T47D (cell line): Measurements from ENCODE around the gene KRTAP4-4.
"Not testable (repeated sequence)": the region's sequence is repeated elsewhere in the genome, so short reads cannot be mapped to it uniquely, and the experiment has no call there.

Experiments used
- DNase-seq, 2 experiments: peaks; one replicate each; pipeline versions ENCODE4 v3.0.0 to v3.0.0-alpha.2; 2011 to 2012; ENCODE audit warnings: low read depth in 1 of 2, low spot score in 1 of 2
- JUND ChIP-seq: IDR thresholded peaks from 2 replicates; pipeline ENCODE4 v1.6.1; 2012; ENCODE audit warnings: low read depth
- in situ Hi-C: cut with HindIII; loops from 2 replicates; pipeline ENCODE4 v1.10.0; 2016; ENCODE audit warnings: low sequenced_read_pairs, low pct_unique_long_range_greater_than_20kb

Gene KRTAP4-4

DNA sequence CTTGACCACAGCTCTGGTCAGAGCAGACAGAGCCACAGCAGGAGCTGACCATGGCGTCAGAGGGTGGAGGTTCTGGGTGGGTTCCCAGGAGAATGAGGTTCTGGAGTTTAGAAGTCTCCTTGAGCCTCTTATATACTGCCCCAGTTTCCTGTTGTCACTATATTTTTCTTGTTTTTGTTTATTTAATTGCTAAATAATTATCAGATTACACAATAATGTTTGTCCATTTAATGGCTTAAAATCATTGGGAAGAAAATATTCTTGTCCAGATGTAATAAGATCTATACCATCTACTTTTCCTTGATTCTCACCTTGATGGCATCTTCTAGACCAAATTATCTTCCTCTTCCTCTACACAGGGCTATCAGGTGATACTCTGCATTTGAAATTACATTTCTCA, 7.6 kb upstream of the KRTAP4-4 start, which contains the start of gene KRTAP4-3:
KRTAP4-3 (minus strand) TSS at position 101 of the 400 bp plus-strand sequence; CDS start at position 52, 49 bp downstream.
- DNase-seq, result no peak
- TF ChIP-seq JUND, result no peak
- in situ Hi-C loops, result no loop called here

DNA sequence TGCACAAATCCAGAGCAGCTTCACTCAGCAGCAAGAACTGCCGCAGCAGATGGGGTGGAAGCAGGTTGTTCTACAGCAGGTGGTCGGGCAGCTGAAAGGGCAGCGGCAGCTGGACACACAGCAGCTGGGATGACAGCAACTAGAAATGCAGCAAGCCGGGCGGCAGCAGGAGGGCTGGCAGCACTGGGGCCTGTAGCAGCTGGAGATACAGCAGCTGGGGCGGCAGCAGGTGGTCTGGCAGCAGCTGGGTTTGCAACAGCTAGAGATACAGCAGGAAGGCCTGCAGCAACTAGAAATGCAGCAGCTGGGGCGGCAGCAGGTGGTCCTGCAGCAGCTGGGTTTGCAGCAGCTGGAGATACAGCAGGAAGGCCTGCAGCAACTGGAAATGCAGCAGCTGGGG, 7.0 kb upstream of the KRTAP4-4 start:
- no peak for TF ChIP-seq JUND
- in situ Hi-C loops, result no loop called here
- no peak for DNase-seq

DNA sequence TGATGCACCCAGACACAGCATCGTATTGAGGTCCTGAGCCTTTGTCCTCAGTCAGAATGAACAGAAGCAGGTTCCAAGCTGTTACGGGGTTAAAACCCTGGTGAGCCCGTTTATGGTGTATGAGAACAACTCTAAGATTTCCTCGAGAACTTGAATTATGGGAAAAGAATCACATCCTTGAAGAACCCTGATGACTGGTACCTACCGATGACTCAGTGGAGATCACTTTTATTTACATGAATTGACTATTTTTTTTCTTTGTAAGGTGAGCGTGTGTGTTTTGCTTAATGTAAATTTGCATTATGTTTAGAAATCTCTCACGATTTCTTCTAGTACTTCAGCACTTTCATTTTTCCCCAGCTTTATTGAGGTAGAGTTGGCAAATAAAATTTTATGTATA, 3.3 kb upstream of the KRTAP4-4 start:
- no peak for DNase-seq
- in situ Hi-C loops, result no loop called here
- TF ChIP-seq JUND, result no peak

DNA sequence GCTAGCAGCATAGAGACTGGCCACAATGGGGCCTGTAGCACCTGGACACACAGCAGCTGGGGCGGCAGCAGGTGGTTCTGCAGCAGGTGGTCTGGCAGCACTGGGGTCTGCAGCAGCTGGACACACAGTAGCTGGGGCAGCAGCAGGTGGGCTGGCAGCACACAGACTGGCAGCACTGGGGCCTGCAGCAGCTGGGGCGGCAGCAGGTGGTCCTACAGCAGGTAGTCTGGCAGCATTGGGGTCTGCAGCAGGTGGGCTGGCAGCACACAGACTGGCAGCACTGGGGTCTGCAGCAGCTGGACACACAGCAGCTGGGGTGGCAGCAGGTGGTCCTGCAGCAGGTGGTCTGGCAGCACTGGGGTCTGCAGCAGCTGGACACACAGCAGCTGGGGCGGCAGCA, 358 bp downstream of the KRTAP4-4 start:
- DNase-seq, in situ Hi-C loops: not testable (repeated sequence)

DNA sequence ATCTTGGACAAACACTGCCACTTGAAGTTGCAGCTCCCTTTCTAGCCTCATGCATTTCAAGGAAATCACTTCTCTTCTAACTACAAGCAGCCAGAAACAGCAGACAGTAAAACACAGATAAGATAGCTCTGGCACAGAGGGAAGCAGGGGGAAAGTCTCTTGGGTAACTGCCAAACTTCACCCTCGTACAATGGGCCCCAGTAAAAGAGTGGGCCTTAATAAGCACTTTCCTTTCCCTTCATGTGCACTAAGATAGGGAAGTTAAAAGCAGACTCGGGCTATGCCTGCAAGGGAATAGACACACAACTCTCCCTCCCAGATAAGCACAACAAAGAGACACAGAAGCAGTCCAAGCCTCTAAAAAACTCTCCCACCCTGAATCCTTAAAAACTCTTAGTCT, 6.7 kb downstream of the KRTAP4-4 start:
- in situ Hi-C loops, result no loop called here
- no peak for TF ChIP-seq JUND
- no peak for DNase-seq

DNA sequence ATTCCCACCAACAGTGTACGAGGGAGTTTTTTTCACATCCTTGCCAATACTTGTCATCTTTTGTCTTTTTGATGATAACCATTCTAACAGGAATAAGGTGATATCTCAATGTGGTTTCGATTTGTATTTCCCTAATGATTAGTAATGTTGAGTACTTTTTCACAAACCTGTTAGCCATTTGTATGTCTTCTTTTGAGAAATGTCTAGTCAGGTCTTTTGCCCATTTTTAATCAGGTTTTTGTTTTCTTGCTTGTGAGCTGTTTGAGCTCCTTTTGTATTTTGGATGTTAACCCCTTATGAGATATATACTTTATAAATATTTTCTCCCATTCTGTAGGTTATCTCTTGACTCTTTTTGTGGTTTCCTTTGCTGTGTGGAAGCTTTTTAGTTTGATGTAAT, 9.0 kb downstream of the KRTAP4-4 start:
- DNase-seq, result no peak
- no peak for TF ChIP-seq JUND
- in situ Hi-C loops, result no loop called here

DNA sequence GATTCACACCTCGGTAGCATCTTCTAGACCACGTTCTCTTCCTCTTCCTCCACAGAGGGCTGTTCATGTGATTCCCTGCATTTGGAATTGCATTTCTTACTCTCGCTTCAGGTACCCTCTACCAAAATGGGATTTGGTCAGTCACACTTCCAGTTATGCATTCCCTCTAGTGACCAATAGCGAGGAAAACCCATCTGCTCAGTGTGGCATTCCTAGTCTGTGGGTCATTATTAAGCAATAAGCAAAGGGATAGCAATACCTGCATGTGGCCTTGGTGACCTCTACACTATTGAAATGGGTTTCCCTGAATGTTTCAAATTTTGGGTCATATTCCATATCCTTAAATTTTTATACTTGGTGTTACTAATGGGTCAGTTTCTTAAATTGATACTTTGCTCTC, 10.5 kb downstream of the KRTAP4-4 start:
- in situ Hi-C loops, result no loop called here
- no peak for TF ChIP-seq JUND
- DNase-seq, result no peak

DNA sequence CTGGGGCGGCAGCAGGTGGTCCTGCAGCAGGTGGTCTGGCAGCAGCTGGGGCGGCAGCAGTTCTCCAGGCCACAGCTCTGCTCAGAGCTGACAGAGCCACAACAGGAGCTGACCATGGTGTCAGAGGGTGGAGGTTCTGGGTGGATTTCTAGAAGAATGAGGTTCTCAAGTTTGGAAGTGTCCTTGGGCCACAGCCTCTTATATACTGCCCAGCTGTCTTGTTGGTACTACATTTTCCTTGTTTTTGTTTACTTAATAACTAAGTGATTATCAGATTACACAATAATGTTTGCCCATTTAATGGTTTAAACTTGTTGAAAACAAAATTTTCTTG, 10.9 kb downstream of the KRTAP4-4 start, which contains the start of gene KRTAP4-5:
KRTAP4-5 (minus strand) TSS at position 174 of the 334 bp plus-strand sequence; CDS start at position 116, 58 bp downstream.
- TF ChIP-seq JUND, result no peak
- DNase-seq, result no peak

DNA sequence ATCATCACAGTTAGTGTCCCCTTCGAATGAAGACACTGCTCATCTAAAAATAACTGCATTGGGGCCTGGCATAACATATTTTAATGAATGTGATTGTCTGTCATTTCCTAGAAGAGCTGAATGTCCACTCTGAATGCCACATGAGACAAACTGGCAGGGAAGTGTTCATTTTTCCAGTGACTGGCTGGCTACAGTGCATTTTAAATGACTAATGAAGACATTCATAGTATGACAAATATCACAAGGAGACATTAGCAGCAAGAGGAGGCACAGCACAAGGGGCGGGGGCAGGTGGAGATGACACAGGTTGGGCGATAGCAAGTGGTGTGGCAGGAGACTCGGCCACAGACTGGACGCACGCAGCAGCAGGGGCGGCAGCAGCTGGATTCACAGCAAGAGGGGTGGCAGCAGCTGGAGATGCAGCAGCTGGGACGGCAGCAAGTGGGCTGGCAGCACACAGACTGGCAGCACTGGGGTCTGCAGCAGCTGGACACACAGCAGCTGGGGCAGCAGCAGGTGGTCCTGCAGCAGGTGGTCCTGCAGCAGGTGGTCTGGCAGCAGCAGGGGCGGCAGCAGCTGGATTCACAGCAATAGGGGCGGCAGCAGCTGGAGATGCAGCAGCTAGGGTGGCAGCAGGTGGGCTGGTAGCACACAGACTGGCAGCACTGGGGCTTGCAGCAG, 11.4 kb downstream of the KRTAP4-4 start:
- DNase-seq, in situ Hi-C loops: not testable (repeated sequence)

More for the DNA sequence above, 10.9 kb downstream of the KRTAP4-4 start, which contains the start of gene KRTAP4-5:
- in situ Hi-C loops, result no loop called here

DNA sequence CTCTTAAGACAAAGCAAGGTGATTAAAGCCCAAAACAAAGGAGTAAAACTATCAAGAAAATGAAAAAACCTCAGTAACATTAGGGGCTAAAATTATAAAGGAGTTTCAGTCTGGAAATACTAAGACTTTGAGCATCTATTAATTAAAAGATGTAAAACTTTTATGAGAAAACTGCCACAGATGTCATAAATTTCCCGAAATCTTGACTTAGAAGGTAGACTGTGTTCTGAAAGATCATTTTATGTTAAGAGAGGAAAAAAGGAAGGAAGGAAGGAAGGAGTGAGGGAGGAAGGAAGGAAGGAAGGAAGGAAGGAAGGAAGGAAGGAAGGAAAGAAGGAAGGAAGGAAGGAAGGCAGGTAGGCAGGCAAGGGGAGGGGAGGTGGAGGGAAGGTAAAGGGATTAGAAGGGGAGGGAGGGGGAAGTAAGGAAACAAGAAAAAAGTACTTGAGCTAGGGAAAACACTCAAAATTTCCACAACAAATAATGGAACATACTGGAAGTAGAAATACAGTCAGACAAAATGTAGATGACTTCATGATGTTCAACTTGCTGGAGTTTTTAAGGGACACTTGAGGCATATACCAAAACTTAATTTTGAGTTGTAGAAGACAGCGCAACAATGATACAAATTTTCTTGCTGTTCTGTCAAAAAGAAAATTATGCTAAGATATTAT, 12.9 kb downstream of the KRTAP4-4 start:
- no peak for TF ChIP-seq JUND
- no peak for DNase-seq
- in situ Hi-C loops, result no loop called here

DNA sequence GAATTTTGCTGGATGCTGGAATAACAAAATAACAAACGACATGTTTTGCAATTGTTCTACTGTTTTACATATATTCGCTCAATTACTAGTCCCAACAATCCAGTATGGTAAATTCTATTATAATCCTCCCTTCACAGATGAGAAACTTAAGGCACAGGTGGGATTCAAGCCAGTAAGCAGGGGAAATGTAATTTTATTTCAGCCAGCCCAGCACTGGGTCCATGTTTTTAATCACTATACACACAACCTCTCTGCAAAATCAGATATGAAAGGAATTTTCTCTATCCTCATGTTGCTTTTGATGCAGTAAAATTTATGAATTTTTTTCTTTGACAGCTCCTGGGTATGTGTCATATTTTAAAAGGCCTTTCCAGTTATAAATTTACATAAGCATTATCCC, 15.3 kb downstream of the KRTAP4-4 start:
- in situ Hi-C loops, result no loop called here
- DNase-seq, result no peak
- TF ChIP-seq JUND, result no peak

DNA sequence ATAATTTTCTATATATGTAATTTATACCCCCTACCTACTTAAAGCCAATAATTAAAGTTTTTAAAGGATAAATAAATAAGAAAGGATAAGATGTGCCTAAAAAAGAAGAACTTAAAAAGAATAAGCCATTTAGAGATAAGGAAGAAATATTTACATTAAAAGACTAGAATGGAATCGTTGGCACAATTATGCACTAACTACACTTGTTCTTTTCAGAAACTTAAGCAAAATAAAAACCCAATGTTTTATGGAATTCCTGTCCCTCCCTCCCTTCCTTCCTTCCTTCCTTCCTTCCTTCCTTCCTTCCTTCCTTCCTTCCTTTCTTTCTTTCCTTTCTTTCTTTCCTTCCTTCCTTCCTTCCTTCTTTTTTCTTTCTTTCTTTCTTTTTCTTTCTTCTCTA, 15.7 kb downstream of the KRTAP4-4 start:
- in situ Hi-C loops, result no loop called here
- no peak for TF ChIP-seq JUND
- no peak for DNase-seq

DNA sequence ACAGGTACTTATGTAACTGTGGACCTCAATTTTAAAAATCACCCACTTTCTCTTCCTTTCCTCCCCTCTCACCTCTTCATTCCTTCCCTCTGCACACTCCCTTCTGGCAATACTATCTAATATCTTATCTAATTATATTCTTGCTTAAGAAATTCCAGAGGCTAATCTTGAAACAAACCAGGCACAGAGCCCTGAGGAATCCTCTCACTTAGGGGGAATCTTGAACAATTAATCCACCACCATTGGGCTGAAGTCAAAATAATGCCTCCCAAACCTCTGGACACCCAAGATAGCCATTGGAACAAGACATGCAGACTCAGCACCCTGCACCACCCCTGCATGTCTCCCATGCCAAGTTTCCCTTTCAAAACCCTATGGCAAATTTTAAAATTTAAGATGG, 19.2 kb downstream of the KRTAP4-4 start:
- in situ Hi-C loops, result no loop called here
- DNase-seq, result no peak
- no peak for TF ChIP-seq JUND
